ENCODE results near the gene PCDH17.

DNA sequence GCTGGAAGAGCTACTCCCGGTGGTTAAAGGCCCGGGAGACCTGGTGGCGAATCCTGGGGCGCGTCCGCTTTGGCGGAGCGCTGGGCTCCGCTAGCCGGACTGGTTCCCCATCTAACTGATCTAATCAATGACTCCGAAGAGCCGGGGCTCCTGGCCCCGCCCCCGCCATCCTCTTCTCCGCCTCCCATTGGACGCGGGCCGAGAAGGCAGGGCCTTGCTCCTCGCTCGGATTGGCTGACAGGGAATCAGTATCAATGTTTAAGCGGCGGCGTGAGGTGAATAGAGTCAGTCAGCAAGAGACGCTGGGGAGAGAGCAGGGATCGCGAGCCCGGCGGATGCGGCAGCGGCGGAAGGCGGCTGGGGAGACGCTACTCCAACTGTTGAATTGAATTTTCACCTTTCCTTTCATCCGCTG lies 1.7 kb upstream of the PCDH17 start:
- no peak for TF ChIP-seq KLF9 (tag by site-specific recombination; IDR thresholded peaks at IDR 0.05; ENCODE audit: low read depth)
- TF ChIP-seq, protein P1, sequence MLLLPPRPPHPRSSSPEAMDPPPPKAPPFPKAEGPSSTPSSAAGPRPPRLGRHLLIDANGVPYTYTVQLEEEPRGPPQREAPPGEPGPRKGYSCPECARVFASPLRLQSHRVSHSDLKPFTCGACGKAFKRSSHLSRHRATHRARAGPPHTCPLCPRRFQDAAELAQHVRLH (tag by site-specific recombination; IDR thresholded peaks at IDR 0.05), result no peak
- TF ChIP-seq, protein P2, sequence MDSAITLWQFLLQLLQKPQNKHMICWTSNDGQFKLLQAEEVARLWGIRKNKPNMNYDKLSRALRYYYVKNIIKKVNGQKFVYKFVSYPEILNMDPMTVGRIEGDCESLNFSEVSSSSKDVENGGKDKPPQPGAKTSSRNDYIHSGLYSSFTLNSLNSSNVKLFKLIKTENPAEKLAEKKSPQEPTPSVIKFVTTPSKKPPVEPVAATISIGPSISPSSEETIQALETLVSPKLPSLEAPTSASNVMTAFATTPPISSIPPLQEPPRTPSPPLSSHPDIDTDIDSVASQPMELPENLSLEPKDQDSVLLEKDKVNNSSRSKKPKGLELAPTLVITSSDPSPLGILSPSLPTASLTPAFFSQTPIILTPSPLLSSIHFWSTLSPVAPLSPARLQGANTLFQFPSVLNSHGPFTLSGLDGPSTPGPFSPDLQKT (IDR thresholded peaks at IDR 0.05; ENCODE audit: borderline replicate concordance, low read depth, low read length), result no peak
- TF ChIP-seq ZNF341 (tag by site-specific recombination; IDR thresholded peaks at IDR 0.05; ENCODE audit: low read depth), result no peak
- TF ChIP-seq ZNF549 (tag by site-specific recombination; IDR thresholded peaks at IDR 0.05), result no peak
- TF ChIP-seq MYNN (tag by site-specific recombination; IDR thresholded peaks at IDR 0.05; ENCODE audit: borderline replicate concordance), result no peak
- no peak for TF ChIP-seq ZNF239 (tag by site-specific recombination; IDR thresholded peaks at IDR 0.05)
- TF ChIP-seq, protein P3, sequence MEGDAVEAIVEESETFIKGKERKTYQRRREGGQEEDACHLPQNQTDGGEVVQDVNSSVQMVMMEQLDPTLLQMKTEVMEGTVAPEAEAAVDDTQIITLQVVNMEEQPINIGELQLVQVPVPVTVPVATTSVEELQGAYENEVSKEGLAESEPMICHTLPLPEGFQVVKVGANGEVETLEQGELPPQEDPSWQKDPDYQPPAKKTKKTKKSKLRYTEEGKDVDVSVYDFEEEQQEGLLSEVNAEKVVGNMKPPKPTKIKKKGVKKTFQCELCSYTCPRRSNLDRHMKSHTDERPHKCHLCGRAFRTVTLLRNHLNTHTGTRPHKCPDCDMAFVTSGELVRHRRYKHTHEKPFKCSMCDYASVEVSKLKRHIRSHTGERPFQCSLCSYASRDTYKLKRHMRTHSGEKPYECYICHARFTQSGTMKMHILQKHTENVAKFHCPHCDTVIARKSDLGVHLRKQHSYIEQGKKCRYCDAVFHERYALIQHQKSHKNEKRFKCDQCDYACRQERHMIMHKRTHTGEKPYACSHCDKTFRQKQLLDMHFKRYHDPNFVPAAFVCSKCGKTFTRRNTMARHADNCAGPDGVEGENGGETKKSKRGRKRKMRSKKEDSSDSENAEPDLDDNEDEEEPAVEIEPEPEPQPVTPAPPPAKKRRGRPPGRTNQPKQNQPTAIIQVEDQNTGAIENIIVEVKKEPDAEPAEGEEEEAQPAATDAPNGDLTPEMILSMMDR (tag by site-specific recombination; IDR thresholded peaks at IDR 0.05), result no peak
- TF ChIP-seq ZNF596 (tag by site-specific recombination; IDR thresholded peaks at IDR 0.05), result no peak
- TF ChIP-seq ZNF548 (tag by site-specific recombination; IDR thresholded peaks at IDR 0.05), result no peak
- no peak for TF ChIP-seq ZNF274 (IDR thresholded peaks at IDR 0.05; ENCODE audit: low read length)
- TF ChIP-seq ZNF274 (tag by site-specific recombination; IDR thresholded peaks at IDR 0.05; ENCODE audit: borderline replicate concordance), result no peak
- TF ChIP-seq PBX3 (CRISPR knock-in tag; IDR thresholded peaks at IDR 0.05), result no peak
- TF ChIP-seq ZNF23 (tag by site-specific recombination; IDR thresholded peaks at IDR 0.05; ENCODE audit: borderline replicate concordance), result no peak
- TF ChIP-seq, protein P4, sequence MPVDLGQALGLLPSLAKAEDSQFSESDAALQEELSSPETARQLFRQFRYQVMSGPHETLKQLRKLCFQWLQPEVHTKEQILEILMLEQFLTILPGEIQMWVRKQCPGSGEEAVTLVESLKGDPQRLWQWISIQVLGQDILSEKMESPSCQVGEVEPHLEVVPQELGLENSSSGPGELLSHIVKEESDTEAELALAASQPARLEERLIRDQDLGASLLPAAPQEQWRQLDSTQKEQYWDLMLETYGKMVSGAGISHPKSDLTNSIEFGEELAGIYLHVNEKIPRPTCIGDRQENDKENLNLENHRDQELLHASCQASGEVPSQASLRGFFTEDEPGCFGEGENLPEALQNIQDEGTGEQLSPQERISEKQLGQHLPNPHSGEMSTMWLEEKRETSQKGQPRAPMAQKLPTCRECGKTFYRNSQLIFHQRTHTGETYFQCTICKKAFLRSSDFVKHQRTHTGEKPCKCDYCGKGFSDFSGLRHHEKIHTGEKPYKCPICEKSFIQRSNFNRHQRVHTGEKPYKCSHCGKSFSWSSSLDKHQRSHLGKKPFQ (tag by site-specific recombination; IDR thresholded peaks at IDR 0.05), result no peak

Data from HEK293 (cell line).